ENCODE data around the gene DYNLT2. TPM values are rescaled to one million over a fixed set of nuclear protein-coding genes. Genes with fewer than 3 reads are reported as not detected.

The DYNLT2 gene
- total RNA-seq, 1 experiment from 2014 or later = 1.8 TPM

DNA sequence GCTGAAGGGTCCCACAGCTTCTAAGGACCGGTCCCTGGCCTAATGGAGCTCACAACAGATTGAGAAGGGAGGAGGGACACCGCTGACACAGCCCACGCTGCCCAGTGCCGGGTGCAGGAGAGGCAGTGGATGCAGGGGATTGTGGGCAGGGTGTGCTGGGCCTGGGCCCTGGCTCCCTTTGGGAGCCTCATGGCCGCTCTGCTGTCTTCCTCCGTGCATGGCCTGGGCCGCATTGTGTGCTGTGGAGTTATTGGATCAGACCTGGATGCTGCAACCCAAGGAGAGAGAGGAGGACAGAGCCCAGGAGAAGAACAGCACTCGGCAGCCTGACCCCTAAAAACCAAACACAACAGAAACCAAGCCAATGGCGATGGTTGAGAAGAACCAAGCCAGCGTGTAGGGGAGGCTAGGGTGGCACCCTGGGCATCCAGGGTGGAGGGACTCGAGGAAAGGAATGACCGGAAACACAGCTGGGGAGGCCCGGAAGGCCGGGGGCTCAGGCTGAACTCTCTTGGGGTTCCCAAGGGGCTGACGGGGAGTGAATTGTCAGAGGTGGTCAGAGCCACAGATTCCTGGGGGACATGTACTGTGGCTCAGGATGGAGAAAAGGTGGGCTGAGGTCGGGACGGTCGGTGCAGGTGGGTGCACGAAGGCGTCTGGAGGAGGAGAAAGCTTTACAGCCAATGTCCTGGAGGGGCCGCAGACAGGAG lies 41.1 kb upstream of the DYNLT2 start:
- DNase-seq = peak; percentile 18
- WGBS (ENCODE audit: extremely low coverage, insufficient read length, low lambda C conversion rate) = no CpG with 5 or more reads among the region's 21 CpGs

More for the DNA sequence above, 41.1 kb upstream of the DYNLT2 start:
- Mint-ChIP-seq H3K27ac (peak overlapping the region in 1 of 3 experiments; percentile 82; a peak in 1 of 7 replicates), H3K36me3 (ENCODE audit: insufficient read depth in 1 of 3, low read depth in 3 of 3) (no peaks in the 10 kb centered on the region), H3K4me3 (no peak overlapping the region; a peak in 1 of 5 replicates), H3K9me3 (no peaks in the 10 kb centered on the region), H3K4me1 (peaks cover 20 to 23% of the 10 kb centered on the region in 2 experiments), H3K27me3 (ENCODE audit: low read depth) (peaks cover 43% of the 10 kb centered on the region)
- H3K56ac ChIP-seq (ENCODE audit: insufficient read length, low read depth, low read length) = no peak overlapping the region
- H2BK5ac ChIP-seq (ENCODE audit: insufficient read length, low read length) = no peak overlapping the region
- H4K20me1 ChIP-seq (ENCODE audit: control insufficient read depth, insufficient read depth, insufficient read length) = no peaks in the 10 kb centered on the region
- H3K4me2 ChIP-seq (ENCODE audit: insufficient read depth, insufficient read length, low read length) = no peak overlapping the region
- H3K9ac ChIP-seq (ENCODE audit: extremely low read depth, insufficient read length, low read length) = no peak overlapping the region
- no peak overlapping the region for H4K8ac ChIP-seq (replicated peaks; ENCODE audit: insufficient read length, low read depth, low read length)
- no peaks in the 10 kb centered on the region for H3K4me1 ChIP-seq (ENCODE audit: insufficient read depth, low read length)
- H3K9me3 ChIP-seq (ENCODE audit: control insufficient read depth, low read depth, low read length) = no peaks in the 10 kb centered on the region
- H4K91ac ChIP-seq (ENCODE audit: insufficient read length, low read depth, low read length) = no peak overlapping the region
- no peak for TF ChIP-seq CTCF (conservative IDR thresholded peaks at IDR 0.05)
- H3K23ac ChIP-seq (ENCODE audit: insufficient read length, low read depth, low read length) = no peak overlapping the region
- H2AFZ ChIP-seq (ENCODE audit: low read length) = no peak overlapping the region
- H3K79me2 ChIP-seq (ENCODE audit: insufficient read depth, low read length) = no peaks in the 10 kb centered on the region
- H2BK120ac ChIP-seq (ENCODE audit: low read depth, low read length, poor library complexity, severe bottlenecking) = no peak overlapping the region
- no peak overlapping the region for H3K14ac ChIP-seq (ENCODE audit: insufficient read depth, low read length)
- no peak overlapping the region for H3K27ac ChIP-seq (ENCODE audit: insufficient read length, low read depth, low read length)
- H3K18ac ChIP-seq (ENCODE audit: insufficient read length, low read depth, low read length) = no peak overlapping the region
- H3T11ph ChIP-seq (ENCODE audit: low read length) = no peak overlapping the region
- H3K4ac ChIP-seq (ENCODE audit: low read depth, low read length) = no peak overlapping the region
- H3K23me2 ChIP-seq (ENCODE audit: insufficient read length, low read depth, low read length, poor library complexity, severe bottlenecking) = peaks cover 4% of the 10 kb centered on the region
- no peaks in the 10 kb centered on the region for H3K79me1 ChIP-seq (ENCODE audit: insufficient read depth, low read depth, low read length, poor library complexity, severe bottlenecking)
- H2AK5ac ChIP-seq (ENCODE audit: insufficient read length, low read length) = no peak overlapping the region
- peaks cover 3% of the 10 kb centered on the region; the same call in 1 of the 2 replicates for H3K27me3 ChIP-seq (ENCODE audit: insufficient read depth, low read length)
- H2BK12ac ChIP-seq (ENCODE audit: insufficient read length, low read depth, low read length) = no peak overlapping the region
- H2BK20ac ChIP-seq (ENCODE audit: low read depth, low read length, poor library complexity, severe bottlenecking) = no peak overlapping the region
- H2BK15ac ChIP-seq (ENCODE audit: low read depth, low read length) = no peak overlapping the region
- H4K5ac ChIP-seq (ENCODE audit: insufficient read length, low read depth, low read length) = no peak overlapping the region
